ENCODE data around the gene PTPRN2. TPM values are rescaled to one million over a fixed set of nuclear protein-coding genes. Genes with fewer than 3 reads are reported as not detected.
"Not testable (repeated sequence)": the region's sequence is repeated elsewhere in the genome, so short reads cannot be mapped to it uniquely, and the experiment has no call there.

PTPRN2 gene
- polyA plus RNA-seq, 2 donors: 0.37 to 0.40 TPM

GRCh38 chr7:157935721-157936120 lies 651.9 kb downstream of the PTPRN2 start:
- WGBS, 2 donors: 88 to 90% methylated on average over 11 of the region's 11 CpGs
- H3K4me1 ChIP-seq (ENCODE audit: control insufficient read depth in 2 of 2, insufficient read depth in 2 of 2, low read length in 1 of 2); H3K27me3 ChIP-seq (ENCODE audit: control insufficient read depth in 1 of 2, insufficient read depth in 2 of 2, low read length in 2 of 2); H3K27ac ChIP-seq (ENCODE audit: low read depth in 2 of 2, low read length in 1 of 2); H3K36me3 ChIP-seq (ENCODE audit: control insufficient read depth in 2 of 2, insufficient read depth in 2 of 2, low read length in 1 of 2); H3K4me3 ChIP-seq (ENCODE audit: low read depth in 1 of 2, low read length in 2 of 2): not testable (repeated sequence)
- peaks cover 13% of the 10 kb centered on the region in 2 donors for H3K9me3 ChIP-seq (ENCODE audit: control insufficient read depth in 2 of 2, insufficient read depth in 1 of 2, low read depth in 1 of 2, low read length in 1 of 2)

GRCh38 chr7:157933219-157934155 lies 654.1 kb downstream of the PTPRN2 start:
- peaks cover 10 to 13% of the 10 kb centered on the region in 2 donors for H3K9me3 ChIP-seq (ENCODE audit: control insufficient read depth in 2 of 2, insufficient read depth in 1 of 2, low read depth in 1 of 2, low read length in 1 of 2)
- not testable (repeated sequence) for H3K27me3 ChIP-seq (ENCODE audit: control insufficient read depth in 1 of 2, insufficient read depth in 2 of 2, low read length in 2 of 2); H3K36me3 ChIP-seq (ENCODE audit: control insufficient read depth in 2 of 2, insufficient read depth in 2 of 2, low read length in 1 of 2); H3K4me3 ChIP-seq (ENCODE audit: low read depth in 1 of 2, low read length in 2 of 2); H3K4me1 ChIP-seq (ENCODE audit: control insufficient read depth in 2 of 2, insufficient read depth in 2 of 2, low read length in 1 of 2); H3K27ac ChIP-seq (ENCODE audit: low read depth in 2 of 2, low read length in 1 of 2)
- 79 to 83% methylated on average over 6 of the region's 6 CpGs for WGBS, 2 donors

GRCh38 chr7:157932498-157933218 lies 655.0 kb downstream of the PTPRN2 start:
- 56 to 70% methylated on average over 5 of the region's 5 CpGs for WGBS, 2 donors
- Histone ChIP-seq H3K27me3 (ENCODE audit: control insufficient read depth in 1 of 2, insufficient read depth in 2 of 2, low read length in 2 of 2) (no peaks in the 10 kb centered on the region), H3K9me3 (ENCODE audit: control insufficient read depth in 2 of 2, insufficient read depth in 1 of 2, low read depth in 1 of 2, low read length in 1 of 2) (peaks cover 10 to 13% of the 10 kb centered on the region in 2 donors), H3K4me1 (ENCODE audit: control insufficient read depth in 2 of 2, insufficient read depth in 2 of 2, low read length in 1 of 2) (peaks cover 0 to 2% of the 10 kb centered on the region in 2 donors), H3K4me3 (ENCODE audit: low read depth in 1 of 2, low read length in 2 of 2) (no peak overlapping the region), H3K27ac (ENCODE audit: low read depth in 2 of 2, low read length in 1 of 2) (no peak overlapping the region), H3K36me3 (ENCODE audit: control insufficient read depth in 2 of 2, insufficient read depth in 2 of 2, low read length in 1 of 2) (no peaks in the 10 kb centered on the region)

- H3K4me3 ChIP-seq (ENCODE audit: low read depth in 1 of 2, low read length in 2 of 2): no peak overlapping the region
- WGBS, 2 donors: 60 to 69% methylated on average over 13 of the region's 13 CpGs
These were observed 656.6 kb downstream of the PTPRN2 start for GRCh38 chr7:157930926-157931466.

GRCh38 chr7:157930441-157930840 lies 657.2 kb downstream of the PTPRN2 start:
- WGBS, 2 donors: 78 to 79% methylated on average over 6 of the region's 6 CpGs
- Histone ChIP-seq H3K36me3 (ENCODE audit: control insufficient read depth in 2 of 2, insufficient read depth in 2 of 2, low read length in 1 of 2) (no peaks in the 10 kb centered on the region), H3K4me1 (ENCODE audit: control insufficient read depth in 2 of 2, insufficient read depth in 2 of 2, low read length in 1 of 2) (peaks cover 0 to 2% of the 10 kb centered on the region in 2 donors), H3K9me3 (ENCODE audit: control insufficient read depth in 2 of 2, insufficient read depth in 1 of 2, low read depth in 1 of 2, low read length in 1 of 2) (peaks cover 10 to 13% of the 10 kb centered on the region in 2 donors), H3K27ac (ENCODE audit: low read depth in 2 of 2, low read length in 1 of 2) (no peak overlapping the region), H3K4me3 (ENCODE audit: low read depth in 1 of 2, low read length in 2 of 2) (no peak overlapping the region), H3K27me3 (ENCODE audit: control insufficient read depth in 1 of 2, insufficient read depth in 2 of 2, low read length in 2 of 2) (no peaks in the 10 kb centered on the region)

More at GRCh38 chr7:157930926-157931466, 656.6 kb downstream of the PTPRN2 start:
- Histone ChIP-seq H3K27ac (ENCODE audit: low read depth in 2 of 2, low read length in 1 of 2) (no peak overlapping the region), H3K4me1 (ENCODE audit: control insufficient read depth in 2 of 2, insufficient read depth in 2 of 2, low read length in 1 of 2) (peaks cover 0 to 2% of the 10 kb centered on the region in 2 donors), H3K27me3 (ENCODE audit: control insufficient read depth in 1 of 2, insufficient read depth in 2 of 2, low read length in 2 of 2) (no peaks in the 10 kb centered on the region), H3K36me3 (ENCODE audit: control insufficient read depth in 2 of 2, insufficient read depth in 2 of 2, low read length in 1 of 2) (no peaks in the 10 kb centered on the region), H3K9me3 (ENCODE audit: control insufficient read depth in 2 of 2, insufficient read depth in 1 of 2, low read depth in 1 of 2, low read length in 1 of 2) (peaks cover 10 to 13% of the 10 kb centered on the region in 2 donors)

- H3K9me3 ChIP-seq (ENCODE audit: control insufficient read depth in 2 of 2, insufficient read depth in 1 of 2, low read depth in 1 of 2, low read length in 1 of 2): peaks cover 10 to 12% of the 10 kb centered on the region in 2 donors
- peaks cover 0 to 2% of the 10 kb centered on the region in 2 donors for H3K4me1 ChIP-seq (ENCODE audit: control insufficient read depth in 2 of 2, insufficient read depth in 2 of 2, low read length in 1 of 2)
- H3K27ac ChIP-seq (ENCODE audit: low read depth in 2 of 2, low read length in 1 of 2): no peak overlapping the region
- no peak overlapping the region for H3K4me3 ChIP-seq (ENCODE audit: low read depth in 1 of 2, low read length in 2 of 2)
- no peaks in the 10 kb centered on the region for H3K27me3 ChIP-seq (ENCODE audit: control insufficient read depth in 1 of 2, insufficient read depth in 2 of 2, low read length in 2 of 2)
- no peaks in the 10 kb centered on the region for H3K36me3 ChIP-seq (ENCODE audit: control insufficient read depth in 2 of 2, insufficient read depth in 2 of 2, low read length in 1 of 2)
- WGBS, 2 donors: 86 to 87% methylated on average over 16 of the region's 16 CpGs
These were observed 658.0 kb downstream of the PTPRN2 start for GRCh38 chr7:157929671-157930070.

GRCh38 chr7:157928808-157929425 lies 658.7 kb downstream of the PTPRN2 start:
- Histone ChIP-seq H3K36me3 (ENCODE audit: control insufficient read depth in 2 of 2, insufficient read depth in 2 of 2, low read length in 1 of 2) (no peaks in the 10 kb centered on the region), H3K27ac (ENCODE audit: low read depth in 2 of 2, low read length in 1 of 2) (no peak overlapping the region), H3K9me3 (ENCODE audit: control insufficient read depth in 2 of 2, insufficient read depth in 1 of 2, low read depth in 1 of 2, low read length in 1 of 2) (peaks cover 7 to 8% of the 10 kb centered on the region in 2 donors), H3K4me1 (ENCODE audit: control insufficient read depth in 2 of 2, insufficient read depth in 2 of 2, low read length in 1 of 2) (peaks cover 0 to 2% of the 10 kb centered on the region in 2 donors), H3K4me3 (ENCODE audit: low read depth in 1 of 2, low read length in 2 of 2) (no peak overlapping the region), H3K27me3 (ENCODE audit: control insufficient read depth in 1 of 2, insufficient read depth in 2 of 2, low read length in 2 of 2) (no peaks in the 10 kb centered on the region)
- WGBS, 2 donors: 80 to 82% methylated on average over 14 of the region's 14 CpGs

GRCh38 chr7:157928171-157928794 lies 659.3 kb downstream of the PTPRN2 start:
- Histone ChIP-seq H3K4me3 (ENCODE audit: low read depth in 1 of 2, low read length in 2 of 2) (no peak overlapping the region), H3K27me3 (ENCODE audit: control insufficient read depth in 1 of 2, insufficient read depth in 2 of 2, low read length in 2 of 2) (no peaks in the 10 kb centered on the region), H3K36me3 (ENCODE audit: control insufficient read depth in 2 of 2, insufficient read depth in 2 of 2, low read length in 1 of 2) (no peaks in the 10 kb centered on the region), H3K4me1 (ENCODE audit: control insufficient read depth in 2 of 2, insufficient read depth in 2 of 2, low read length in 1 of 2) (peaks cover 0 to 2% of the 10 kb centered on the region in 2 donors), H3K9me3 (ENCODE audit: control insufficient read depth in 2 of 2, insufficient read depth in 1 of 2, low read depth in 1 of 2, low read length in 1 of 2) (peaks cover 6 to 7% of the 10 kb centered on the region in 2 donors), H3K27ac (ENCODE audit: low read depth in 2 of 2, low read length in 1 of 2) (no peak overlapping the region)
- 86 to 91% methylated on average over 12 of the region's 12 CpGs for WGBS, 2 donors
